IMR-90 (cell line): ENCODE results near the gene R3HDM2. TPM values are rescaled to one million over a fixed set of nuclear protein-coding genes. Genes with fewer than 3 reads are reported as not detected.

ENCODE experiments used
- ATAC-seq: fragments of 200-7000 bp; cut with Tn5 transposase; 2 replicates; pipeline ENCODE4 v1.9.1; 2020; ENCODE audit warnings: low read depth, mild to moderate bottlenecking, moderate library complexity
- BruUV-seq: library from RNA; stranded (reverse); fragments of 400-500 nt; replicated peaks from 2 replicates; lab custom pipeline; 2021; lab: Mats Ljungman, UMichigan
- CTCF ChIA-PET: fragments of 300-600 bp; formaldehyde crosslinking; extraction: SDS; loops from one replicate; lab custom pipeline; 2021; ENCODE audit warnings: antibody characterized with exemption; lab: Yijun Ruan, JAX
- POLR2A ChIA-PET: fragments of 300-600 bp; sonication (Branson Sonifier 250); formaldehyde crosslinking; loops from one replicate; lab custom pipeline; 2022; ENCODE audit warnings: antibody characterized with exemption; ENCODE audit not compliant: unreplicated experiment; lab: Charles Lee
- DNase-seq: peaks from one replicate; pipeline ENCODE4 v3.0.0; 2013
- H2AFZ ChIP-seq: replicated peaks from 2 replicates; pipeline ENCODE3; 2013; ENCODE audit warnings: low read length, mild to moderate bottlenecking; ENCODE audit not compliant: poor library complexity
- H2AK5ac ChIP-seq: 2 replicates; pipeline ENCODE4 v1.6.1; 2013; ENCODE audit warnings: low read depth, low read length, inconsistent platforms
- H2AK9ac ChIP-seq: replicated peaks from 2 replicates; pipeline ENCODE3; 2013; ENCODE audit warnings: mild to moderate bottlenecking, low read depth, low read length, moderate library complexity; ENCODE audit not compliant: poor library complexity
- H2BK120ac ChIP-seq: 2 replicates; pipeline ENCODE4 v1.6.1; 2013; ENCODE audit warnings: low read depth, low read length, inconsistent platforms
- H2BK15ac ChIP-seq: 3 replicates; pipeline ENCODE4 v1.6.1; 2013; ENCODE audit warnings: low read depth, low read length, inconsistent platforms
- H2BK20ac ChIP-seq: 2 replicates; pipeline ENCODE4 v1.6.1; 2013; ENCODE audit warnings: low read depth, mild to moderate bottlenecking, inconsistent platforms, low read length, moderate library complexity
- H2BK5ac ChIP-seq: 2 replicates; pipeline ENCODE4 v1.6.1; 2013; ENCODE audit warnings: mild to moderate bottlenecking, low read depth, low read length, inconsistent platforms; ENCODE audit not compliant: poor library complexity, severe bottlenecking
- H3K14ac ChIP-seq: replicated peaks from 2 replicates; pipeline ENCODE4 v1.6.1; 2013; ENCODE audit warnings: low read depth, low read length, inconsistent platforms
- H3K18ac ChIP-seq: 2 replicates; pipeline ENCODE4 v1.6.1; 2013; ENCODE audit warnings: low read depth, low read length, control low read depth
- H3K23ac ChIP-seq: 2 replicates; pipeline ENCODE4 v1.6.1; 2013; ENCODE audit warnings: low read depth, low read length, inconsistent platforms
- H3K27ac ChIP-seq: 2 replicates; pipeline ENCODE4 v1.5.1; 2013; ENCODE audit warnings: mild to moderate bottlenecking, control low read depth, low read length; ENCODE audit not compliant: insufficient read depth
- H3K27me3 ChIP-seq: 2 replicates; pipeline ENCODE4 v1.6.1; 2013; ENCODE audit warnings: low read length; ENCODE audit not compliant: control insufficient read depth, insufficient read depth
- H3K36me3 ChIP-seq: 2 replicates; pipeline ENCODE4 v1.6.1; 2013; ENCODE audit warnings: low read length, mixed read lengths; ENCODE audit not compliant: control insufficient read depth, insufficient read depth
- H3K4ac ChIP-seq: 2 replicates; pipeline ENCODE4 v1.6.1; 2013; ENCODE audit warnings: low read depth, low read length, inconsistent platforms
- H3K4me1 ChIP-seq: 2 replicates; pipeline ENCODE4 v1.6.1; 2013; ENCODE audit warnings: low read length, mixed read lengths; ENCODE audit not compliant: control insufficient read depth, insufficient read depth
- H3K4me2 ChIP-seq: 2 replicates; pipeline ENCODE4 v1.6.1; 2013; ENCODE audit warnings: low read depth, mild to moderate bottlenecking, control low read depth, low read length, moderate library complexity
- H3K4me3 ChIP-seq: 2 replicates; pipeline ENCODE4 v1.5.1; 2013; ENCODE audit warnings: low read depth, mild to moderate bottlenecking, control low read depth, low read length, moderate library complexity; ENCODE audit not compliant: insufficient read depth
- H3K56ac ChIP-seq: 2 replicates; pipeline ENCODE4 v1.6.1; 2013; ENCODE audit warnings: low read length, inconsistent platforms; ENCODE audit not compliant: insufficient read depth; ENCODE audit errors: extremely low read depth
- H3K79me1 ChIP-seq, 2 experiments: 2 replicates each; pipeline ENCODE4 v1.6.1; 2013; ENCODE audit warnings: low read length in 2 of 2, inconsistent platforms in 1 of 2, low read depth in 1 of 2
- H3K9ac ChIP-seq: 2 replicates; pipeline ENCODE4 v1.6.1; 2013; ENCODE audit warnings: low read depth, low read length, control low read depth
- H3K9me1 ChIP-seq: 2 replicates; pipeline ENCODE4 v1.6.1; 2013; ENCODE audit warnings: low read length, inconsistent platforms; ENCODE audit not compliant: insufficient read depth
- H3K9me3 ChIP-seq: 2 replicates; pipeline ENCODE4 v1.6.1; 2013; ENCODE audit warnings: low read length; ENCODE audit not compliant: control insufficient read depth, insufficient read depth
- H4K20me1 ChIP-seq: 2 replicates; pipeline ENCODE4 v1.6.1; 2013; ENCODE audit warnings: low read length, inconsistent platforms; ENCODE audit not compliant: insufficient read depth
- H4K5ac ChIP-seq: 2 replicates; pipeline ENCODE4 v1.6.1; 2013; ENCODE audit warnings: mild to moderate bottlenecking, low read depth, low read length, control low read depth
- H4K8ac ChIP-seq, 2 experiments: 2 replicates each; pipeline ENCODE4 v1.6.1; 2013; ENCODE audit warnings: low read depth in 2 of 2, low read length in 2 of 2, control low read depth in 1 of 2, inconsistent platforms in 1 of 2
- H4K91ac ChIP-seq: 2 replicates; pipeline ENCODE4 v1.6.1; 2013; ENCODE audit warnings: low read depth, low read length, inconsistent platforms; ENCODE audit not compliant: insufficient read depth
- BHLHE40 ChIP-seq: fragments of 150-350 bp; IDR thresholded peaks from 2 replicates; pipeline ENCODE4 v1.6.1; 2016; ENCODE audit warnings: mild to moderate bottlenecking, low read depth, low read length
- FOS ChIP-seq: fragments of 150-350 bp; IDR thresholded peaks from 2 replicates; pipeline ENCODE4 v1.6.1; 2016; ENCODE audit warnings: low read depth, low read length
- MAFK ChIP-seq: IDR thresholded peaks from 2 replicates; pipeline ENCODE4 v1.6.1; 2012; ENCODE audit warnings: low read depth, low read length, improper control_type of control experiment
- MAZ ChIP-seq: IDR thresholded peaks from 2 replicates; pipeline ENCODE4 v1.6.1; 2012; ENCODE audit warnings: low read depth, mild to moderate bottlenecking, low read length, improper control_type of control experiment, moderate library complexity, borderline replicate concordance
- NFE2L2 ChIP-seq: fragments of 150-350 bp; IDR thresholded peaks from 2 replicates; pipeline ENCODE4 v1.6.1; 2016; ENCODE audit warnings: low read depth, mild to moderate bottlenecking, low read length
- POLR2A ChIP-seq: IDR thresholded peaks from 2 replicates; pipeline ENCODE4 v1.6.1; 2012; ENCODE audit warnings: mild to moderate bottlenecking, low read depth, low read length
- RCOR1 ChIP-seq: IDR thresholded peaks from 2 replicates; pipeline ENCODE4 v1.6.1; 2012; ENCODE audit warnings: mild to moderate bottlenecking, low read length, improper control_type of control experiment; ENCODE audit not compliant: insufficient replicate concordance
- RFX5 ChIP-seq: IDR thresholded peaks from 2 replicates; pipeline ENCODE4 v1.8.0; 2012; ENCODE audit warnings: low read depth, mild to moderate bottlenecking, low read length, moderate library complexity
- WGBS, 2 experiments: methylation state at CpG; one replicate each; pipeline versions ENCODE4 v1.1.5 to v1.1.7; 2013; ENCODE audit warnings: missing lambda C conversion rate in 2 of 2; ENCODE audit not compliant: insufficient read length in 1 of 2; ENCODE audit errors: extremely low coverage in 2 of 2; 5-methylcytosine and 5-hydroxymethylcytosine counted together
- dilution Hi-C: fragments of 300-500 bp; cut with HindIII; formaldehyde crosslinking; loops from one replicate; pipeline ENCODE4 v1.14.3; 2018; ENCODE audit warnings: low sequenced_read_pairs; ENCODE audit not compliant: unreplicated experiment
- in situ Hi-C: fragments of 300-500 bp; cut with MboI; formaldehyde crosslinking; loops from 3 replicates; pipeline ENCODE4 v1.14.3; 2019; ENCODE audit warnings: low sequenced_read_pairs, inconsistent platforms, mixed read lengths
- intact Hi-C: fragments of 100-400 bp; cut with micrococcal nuclease; formaldehyde crosslinking; loops from 2 replicates; pipeline ENCODE4 v1.10.0; 2022
- polyA plus RNA-seq, 3 experiments: library from polyadenylated mRNA; depleted of rRNA; stranded (reverse); fragments of >200 nt; gene quantifications; 2 replicates each; pipeline ENCODE4 v1.2.3, GENCODE V29; 2012; ENCODE audit warnings: low replicate concordance in 1 of 3
- total RNA-seq: library from RNA; depleted of rRNA; stranded (reverse); fragments of >200 nt; gene quantifications from 2 replicates; pipeline ENCODE4 v1.2.3, GENCODE V29; 2012
- TF ChIP-seq, protein P1 (sequence below): fragments of 150-350 bp; IDR thresholded peaks from 2 replicates; pipeline ENCODE4 v1.6.1; 2017; ENCODE audit warnings: mild to moderate bottlenecking, antibody characterized with exemption, low read length, low read depth

The R3HDM2 gene
- total and polyA plus RNA-seq, 2 of the 4 experiments (the other 2 are of a cell fraction): 7.5 to 28.4 TPM

DNA sequence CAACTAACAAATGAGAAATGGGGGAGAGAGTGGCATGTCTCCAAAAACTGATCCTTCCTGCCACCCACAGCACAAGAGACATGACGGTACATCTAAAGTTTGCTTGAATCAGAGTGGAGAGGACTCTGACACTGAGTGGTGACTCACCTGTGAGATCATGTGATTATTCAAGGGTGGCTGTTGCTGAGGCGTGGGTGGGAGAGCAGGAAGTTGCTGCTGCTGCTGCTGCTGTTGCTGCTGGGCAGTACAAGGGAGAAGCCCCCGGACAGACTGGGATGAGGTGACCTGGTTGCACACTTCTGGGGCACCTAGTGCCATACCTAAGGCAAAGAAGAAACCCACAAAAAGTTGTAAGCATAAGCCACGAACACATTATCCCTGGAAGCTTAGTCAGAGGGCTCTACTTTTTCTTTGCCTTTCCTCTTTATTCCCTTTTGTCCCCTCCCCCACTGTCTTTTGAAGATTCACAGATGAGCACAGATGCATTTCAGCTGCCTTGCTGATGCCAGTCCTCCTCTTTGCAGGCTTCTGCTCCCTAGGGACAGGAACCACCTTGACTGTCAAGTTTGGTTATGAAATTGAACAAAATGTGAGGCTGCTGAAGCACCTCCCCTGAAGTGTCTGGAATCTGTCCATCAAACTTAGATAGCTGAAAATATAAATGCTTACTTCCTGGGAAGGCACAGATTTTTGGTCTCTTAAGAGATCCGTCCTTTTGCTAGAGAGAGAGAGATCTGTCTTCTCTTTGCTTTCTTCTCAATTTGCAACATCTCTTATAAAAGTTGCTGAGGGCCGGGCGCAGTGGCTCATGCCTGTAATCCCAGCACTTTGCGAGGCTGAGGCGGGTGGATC, 150.4 kb downstream of the R3HDM2 start:
- CTCF ChIA-PET: no interaction called here
- TF ChIP-seq RFX5 (0 out of 2 replicates have a peak, but pooled peaks have one; percentile 50), NFE2L2 (0 out of 2 replicates have a peak, but pooled peaks have one; percentile 18), RCOR1 (no peak), MAFK (peak; percentile 40; the same call in 1 of the 2 replicates), POLR2A (peak; percentile 60; the same call in 1 of the 2 replicates), FOS (peak; percentile 96), BHLHE40 (peak; percentile 75), MAZ (no peak)
- TF ChIP-seq, protein P1, sequence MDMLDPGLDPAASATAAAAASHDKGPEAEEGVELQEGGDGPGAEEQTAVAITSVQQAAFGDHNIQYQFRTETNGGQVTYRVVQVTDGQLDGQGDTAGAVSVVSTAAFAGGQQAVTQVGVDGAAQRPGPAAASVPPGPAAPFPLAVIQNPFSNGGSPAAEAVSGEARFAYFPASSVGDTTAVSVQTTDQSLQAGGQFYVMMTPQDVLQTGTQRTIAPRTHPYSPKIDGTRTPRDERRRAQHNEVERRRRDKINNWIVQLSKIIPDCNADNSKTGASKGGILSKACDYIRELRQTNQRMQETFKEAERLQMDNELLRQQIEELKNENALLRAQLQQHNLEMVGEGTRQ: peak; percentile 80
- no TSS peak for BruUV-seq
- POLR2A ChIA-PET: no interaction called here
- H3K4me1 ChIP-seq: peaks cover 5% of the 10 kb centered on the region
- peak overlapping the region; percentile 85; the same call in 1 of the 2 replicates for H4K5ac ChIP-seq
- H3K36me3 ChIP-seq: peaks cover 14% of the 10 kb centered on the region
- H3K18ac ChIP-seq: peak overlapping the region; percentile 63
- H4K91ac ChIP-seq: peak overlapping the region; percentile 80
- H3K56ac ChIP-seq: peak overlapping the region; percentile 84
- WGBS, 2 experiments: 92% methylated on average over 2 of the region's 9 CpGs; no CpG with 5 or more reads in 1 of the 2 experiments
- dilution Hi-C loops (no loop called here), in situ Hi-C loops (no loop called here), intact Hi-C loops (loop anchor here (1.0 kb wide), 1 partner anchor 29 kb away; no protein-coding TSS in a partner anchor)
- H3K4me3 ChIP-seq: peak overlapping the region; percentile 5; the same call in 1 of the 2 replicates
- peak overlapping the region; percentile 85 for H2AK9ac ChIP-seq
- H2AK5ac ChIP-seq: peak overlapping the region; percentile 97
- peak overlapping the region; percentile 43 for H3K9ac ChIP-seq
- H2BK15ac ChIP-seq: peak overlapping the region; percentile 71; the same call in 2 of the 3 replicates
- H4K8ac ChIP-seq: peak overlapping the region; percentile 26 to 93; a peak in 3 of 4 replicates
- H3K27ac ChIP-seq: peak overlapping the region; percentile 87
- H4K20me1 ChIP-seq: no peaks in the 10 kb centered on the region
- H3K4ac ChIP-seq: peak overlapping the region; percentile 94
- H2BK20ac ChIP-seq: peak overlapping the region; percentile 85; the same call in 1 of the 2 replicates
- no peaks in the 10 kb centered on the region for H3K27me3 ChIP-seq
- peak overlapping the region; percentile 89 for H2BK120ac ChIP-seq
- peak overlapping the region; percentile 85 for H3K4me2 ChIP-seq
- peak overlapping the region; percentile 89 for H3K23ac ChIP-seq
- peaks cover 0 to 12% of the 10 kb centered on the region in 2 experiments; a peak in 1 of 4 replicates for H3K79me1 ChIP-seq
- no peaks in the 10 kb centered on the region for H3K9me3 ChIP-seq
- DNase-seq (peak; percentile 99), ATAC-seq (peak; percentile 86)
- peak overlapping the region; percentile 81 for H2AFZ ChIP-seq
- H3K14ac ChIP-seq: peak overlapping the region; percentile 84
- H2BK5ac ChIP-seq: peak overlapping the region; percentile 84
- H3K9me1 ChIP-seq: peaks cover 5% of the 10 kb centered on the region
